ENCODE measurements around the gene RALBP1.

DNA sequence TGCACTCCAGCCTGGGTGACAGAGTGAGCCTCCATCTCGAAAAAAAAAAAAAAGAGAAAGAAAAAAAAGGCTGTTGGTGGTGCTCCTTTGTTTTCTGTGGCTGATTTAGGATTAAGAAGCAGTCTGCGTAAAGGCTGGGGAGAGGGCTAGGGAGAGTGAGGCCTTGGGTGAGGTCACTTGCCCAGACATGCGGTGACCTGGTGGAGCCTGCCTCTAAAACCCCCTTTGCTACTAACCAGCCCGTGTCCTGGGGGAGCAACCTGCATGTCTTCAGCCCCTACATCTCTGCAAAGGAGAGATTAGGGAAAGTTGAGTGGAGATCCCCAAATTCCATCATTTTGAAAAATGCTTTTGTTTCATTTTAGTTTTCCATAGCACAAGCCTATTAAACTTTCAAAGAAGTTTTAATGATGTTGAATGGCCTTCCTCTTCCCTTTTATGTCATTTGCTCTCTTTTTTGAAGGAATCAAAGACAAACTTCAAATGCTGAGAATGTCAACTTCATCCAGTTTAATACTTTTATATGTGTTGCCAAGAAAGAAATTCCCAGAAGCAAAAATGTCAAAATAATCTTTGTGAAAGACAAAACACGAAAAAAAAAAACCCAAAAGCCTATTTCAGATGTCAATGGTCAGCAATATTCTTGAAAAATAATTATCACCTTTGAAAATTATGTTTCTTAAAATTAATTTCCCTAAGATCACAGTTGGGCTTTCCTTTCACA lies 38.9 kb upstream of the RALBP1 start:
- no peak for TF ChIP-seq ZNF274 (IDR thresholded peaks at IDR 0.05; ENCODE audit: low read length)
- TF ChIP-seq ZNF274 (tag by site-specific recombination; IDR thresholded peaks at IDR 0.05; ENCODE audit: borderline replicate concordance) = no peak
- TF ChIP-seq, protein P1, sequence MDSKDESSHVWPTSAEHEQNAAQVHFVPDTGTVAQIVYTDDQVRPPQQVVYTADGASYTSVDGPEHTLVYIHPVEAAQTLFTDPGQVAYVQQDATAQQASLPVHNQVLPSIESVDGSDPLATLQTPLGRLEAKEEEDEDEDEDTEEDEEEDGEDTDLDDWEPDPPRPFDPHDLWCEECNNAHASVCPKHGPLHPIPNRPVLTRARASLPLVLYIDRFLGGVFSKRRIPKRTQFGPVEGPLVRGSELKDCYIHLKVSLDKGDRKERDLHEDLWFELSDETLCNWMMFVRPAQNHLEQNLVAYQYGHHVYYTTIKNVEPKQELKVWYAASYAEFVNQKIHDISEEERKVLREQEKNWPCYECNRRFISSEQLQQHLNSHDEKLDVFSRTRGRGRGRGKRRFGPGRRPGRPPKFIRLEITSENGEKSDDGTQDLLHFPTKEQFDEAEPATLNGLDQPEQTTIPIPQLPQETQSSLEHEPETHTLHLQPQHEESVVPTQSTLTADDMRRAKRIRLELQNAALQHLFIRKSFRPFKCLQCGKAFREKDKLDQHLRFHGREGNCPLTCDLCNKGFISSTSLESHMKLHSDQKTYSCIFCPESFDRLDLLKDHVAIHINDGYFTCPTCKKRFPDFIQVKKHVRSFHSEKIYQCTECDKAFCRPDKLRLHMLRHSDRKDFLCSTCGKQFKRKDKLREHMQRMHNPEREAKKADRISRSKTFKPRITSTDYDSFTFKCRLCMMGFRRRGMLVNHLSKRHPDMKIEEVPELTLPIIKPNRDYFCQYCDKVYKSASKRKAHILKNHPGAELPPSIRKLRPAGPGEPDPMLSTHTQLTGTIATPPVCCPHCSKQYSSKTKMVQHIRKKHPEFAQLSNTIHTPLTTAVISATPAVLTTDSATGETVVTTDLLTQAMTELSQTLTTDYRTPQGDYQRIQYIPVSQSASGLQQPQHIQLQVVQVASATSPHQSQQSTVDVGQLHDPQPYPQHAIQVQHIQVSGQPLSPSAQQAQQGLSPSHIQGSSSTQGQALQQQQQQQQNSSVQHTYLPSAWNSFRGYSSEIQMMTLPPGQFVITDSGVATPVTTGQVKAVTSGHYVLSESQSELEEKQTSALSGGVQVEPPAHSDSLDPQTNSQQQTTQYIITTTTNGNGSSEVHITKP (tag by site-specific recombination; IDR thresholded peaks at IDR 0.05) = no peak
- no peak for TF ChIP-seq ZNF621 (tag by site-specific recombination; IDR thresholded peaks at IDR 0.05)

Measured in HEK293 (cell line).